HUES64 (cell line): ENCODE results near the gene GRB7.
"Not testable (repeated sequence)": the region's sequence is repeated elsewhere in the genome, so short reads cannot be mapped to it uniquely, and the experiment has no call there.

Source experiments
- H3K27ac ChIP-seq: 2 replicates; pipeline ENCODE4 v1.7.0; 2013; ENCODE audit warnings: low read depth, low read length, inconsistent platforms
- H3K27me3 ChIP-seq: 2 replicates; pipeline ENCODE4 v1.6.1; 2013; ENCODE audit warnings: mild to moderate bottlenecking, low read length; ENCODE audit not compliant: insufficient read depth
- H3K36me3 ChIP-seq: 2 replicates; pipeline ENCODE4 v1.6.1; 2013; ENCODE audit warnings: mild to moderate bottlenecking, low read length; ENCODE audit not compliant: insufficient read depth
- H3K4me1 ChIP-seq: 2 replicates; pipeline ENCODE4 v1.6.1; 2013; ENCODE audit warnings: mild to moderate bottlenecking, low read length, moderate library complexity; ENCODE audit not compliant: insufficient read depth
- H3K4me3 ChIP-seq: 2 replicates; pipeline ENCODE4 v1.5.1; 2013; ENCODE audit warnings: mild to moderate bottlenecking, low read length, moderate library complexity
- H3K9ac ChIP-seq: 2 replicates; pipeline ENCODE4 v1.6.1; 2013; ENCODE audit warnings: mild to moderate bottlenecking, low read depth, low read length
- H3K9me3 ChIP-seq: 2 replicates; pipeline ENCODE4 v1.6.1; 2013; ENCODE audit warnings: low read depth, low read length; ENCODE audit not compliant: insufficient read depth
- WGBS: fragments of 150-250, 120-280 bp; methylation state at CpG from one replicate; pipeline ENCODE4 v1.1.7; 2013; ENCODE audit warnings: missing lambda C conversion rate; 5-methylcytosine and 5-hydroxymethylcytosine counted together

Gene GRB7

GRCh38 chr17:39745335-39746144, 7.8 kb downstream of the GRB7 start:
- 95% methylated on average over 23 of the region's 23 CpGs for WGBS

GRCh38 chr17:39746145-39746461, 8.4 kb downstream of the GRB7 start:
- H3K4me1 ChIP-seq, result peaks cover 10% of the 10 kb centered on the region
- WGBS, result 94% methylated on average over 7 of the region's 7 CpGs
- no peaks in the 10 kb centered on the region for H3K9me3 ChIP-seq
- no peak overlapping the region for H3K4me3 ChIP-seq
- no peak overlapping the region for H3K9ac ChIP-seq
- H3K27me3 ChIP-seq, result no peaks in the 10 kb centered on the region
- peaks cover 52% of the 10 kb centered on the region for H3K36me3 ChIP-seq
- H3K27ac ChIP-seq, result no peak overlapping the region

More at GRCh38 chr17:39745335-39746144, 7.8 kb downstream of the GRB7 start:
- Histone ChIP-seq H3K9me3 (no peaks in the 10 kb centered on the region), H3K27me3 (no peaks in the 10 kb centered on the region), H3K4me3 (no peak overlapping the region), H3K36me3 (peaks cover 52% of the 10 kb centered on the region), H3K27ac (no peak overlapping the region), H3K4me1 (peaks cover 15% of the 10 kb centered on the region), H3K9ac (no peak overlapping the region)

GRCh38 chr17:39747745-39748144, 10.0 kb downstream of the GRB7 start:
- 95% methylated on average over 4 of the region's 4 CpGs for WGBS
- Histone ChIP-seq H3K9me3 (no peaks in the 10 kb centered on the region), H3K4me3 (no peak overlapping the region), H3K4me1 (peaks cover 6% of the 10 kb centered on the region; the same call in 1 of the 2 replicates), H3K27ac (no peak overlapping the region), H3K36me3 (peaks cover 43% of the 10 kb centered on the region), H3K27me3 (no peaks in the 10 kb centered on the region), H3K9ac (no peak overlapping the region)

- WGBS, result 97% methylated on average over 8 of the region's 8 CpGs
- H3K27ac ChIP-seq, H3K9ac ChIP-seq, H3K27me3 ChIP-seq, H3K9me3 ChIP-seq, H3K4me1 ChIP-seq, H3K4me3 ChIP-seq: not testable (repeated sequence)
- H3K36me3 ChIP-seq, result peaks cover 35% of the 10 kb centered on the region
Observed at GRCh38 chr17:39748444-39749034, 10.8 kb downstream of the GRB7 start.

- Histone ChIP-seq H3K4me3 (no peak overlapping the region), H3K9me3 (no peaks in the 10 kb centered on the region), H3K9ac (no peak overlapping the region), H3K36me3 (peaks cover 17% of the 10 kb centered on the region), H3K4me1 (peaks cover 8% of the 10 kb centered on the region), H3K27ac (no peak overlapping the region), H3K27me3 (peaks cover 9% of the 10 kb centered on the region)
- WGBS, result 81% methylated on average over 9 of the region's 9 CpGs
Observed at GRCh38 chr17:39750131-39751015, 12.6 kb downstream of the GRB7 start.

- 84% methylated on average over 5 of the region's 5 CpGs for WGBS
- no peak overlapping the region for H3K9ac ChIP-seq
- no peak overlapping the region for H3K27ac ChIP-seq
- peaks cover 13% of the 10 kb centered on the region for H3K4me1 ChIP-seq
- H3K4me3 ChIP-seq, result no peak overlapping the region
- H3K36me3 ChIP-seq, result peaks cover 10% of the 10 kb centered on the region
- H3K9me3 ChIP-seq, result no peaks in the 10 kb centered on the region
- peaks cover 11% of the 10 kb centered on the region for H3K27me3 ChIP-seq
Observed at GRCh38 chr17:39751016-39751543, 13.3 kb downstream of the GRB7 start.

GRCh38 chr17:39751637-39752036, 13.9 kb downstream of the GRB7 start:
- Histone ChIP-seq H3K27ac (no peak overlapping the region), H3K4me3 (no peak overlapping the region), H3K4me1 (peaks cover 13% of the 10 kb centered on the region), H3K9ac (no peak overlapping the region), H3K27me3 (peaks cover 12% of the 10 kb centered on the region), H3K9me3 (no peaks in the 10 kb centered on the region), H3K36me3 (peaks cover 5% of the 10 kb centered on the region; the same call in 1 of the 2 replicates)
- WGBS, result 87% methylated on average over 10 of the region's 10 CpGs

- Histone ChIP-seq H3K27me3 (peaks cover 20% of the 10 kb centered on the region), H3K4me3 (no peak overlapping the region), H3K9me3 (no peaks in the 10 kb centered on the region), H3K27ac (no peak overlapping the region), H3K4me1 (peaks cover 13% of the 10 kb centered on the region), H3K36me3 (peaks cover under 1% of the 10 kb centered on the region; the same call in 1 of the 2 replicates), H3K9ac (no peak overlapping the region)
- 68% methylated on average over 13 of the region's 13 CpGs for WGBS
Observed at GRCh38 chr17:39752241-39752881, 14.6 kb downstream of the GRB7 start.

GRCh38 chr17:39753514-39754160, 15.9 kb downstream of the GRB7 start:
- Histone ChIP-seq H3K9ac (peak overlapping the region; percentile 87), H3K4me1 (peaks cover 13% of the 10 kb centered on the region), H3K36me3 (no peaks in the 10 kb centered on the region), H3K27me3 (peaks cover 26% of the 10 kb centered on the region), H3K27ac (peak overlapping the region; percentile 32; the same call in 1 of the 2 replicates), H3K4me3 (peak overlapping the region; percentile 68), H3K9me3 (no peaks in the 10 kb centered on the region)
- WGBS, result 11% methylated on average over 55 of the region's 55 CpGs
